Erythroblast (primary cell): ENCODE results near the gene FECH.

Experiments
- GATA1 ChIP-seq: IDR thresholded peaks from 2 replicates; pipeline ENCODE4 v1.6.1; 2011; ENCODE audit warnings: low read depth, mild to moderate bottlenecking, control low read depth, low read length, moderate library complexity
- POLR2A ChIP-seq: IDR thresholded peaks from 2 replicates; pipeline ENCODE4 v1.6.1; 2011; ENCODE audit warnings: mild to moderate bottlenecking, low read length

DNA sequence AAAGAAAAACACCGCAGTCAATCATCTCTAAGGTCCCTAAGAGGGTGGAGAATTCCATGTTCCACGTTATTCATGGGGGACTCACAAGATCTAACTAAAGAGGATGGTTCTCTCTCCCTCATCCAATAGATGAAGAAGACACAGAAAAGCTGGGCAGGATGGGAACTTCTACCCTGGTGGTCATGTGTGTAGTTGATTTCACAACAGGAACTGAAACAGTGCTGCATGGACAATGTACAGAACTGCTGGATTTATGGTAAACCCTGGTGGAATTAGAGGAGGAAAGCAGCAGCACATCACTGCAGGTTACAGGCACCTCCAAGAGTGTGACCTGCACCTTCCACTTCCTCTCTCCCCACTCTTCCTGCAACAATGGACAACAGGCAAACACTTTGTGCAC is 31.4 kb downstream of the FECH start:
- TF ChIP-seq POLR2A (no peak), GATA1 (no peak)
